ENCODE measurements around the gene SMLR1.

The SMLR1 gene

GRCh38 chr6:130852844-130853554, 25.8 kb downstream of the SMLR1 start:
- no peak for DNase-seq

- DNase-seq, result no peak
Observed at GRCh38 chr6:130853555-130854183, 26.5 kb downstream of the SMLR1 start.

- DNase-seq, result no peak
Observed at GRCh38 chr6:130858054-130858453, 30.8 kb downstream of the SMLR1 start.

- DNase-seq, result no peak
Observed at GRCh38 chr6:130858498-130859160, 31.4 kb downstream of the SMLR1 start.

- DNase-seq, result no peak
Observed at GRCh38 chr6:130859161-130859867, 32.1 kb downstream of the SMLR1 start.

GRCh38 chr6:130862370-130862769, 35.2 kb downstream of the SMLR1 start:
- no peak for DNase-seq

GRCh38 chr6:130863415-130864230, 36.4 kb downstream of the SMLR1 start:
- DNase-seq, result no peak

- DNase-seq, result no peak
Observed at GRCh38 chr6:130864344-130864743, 37.1 kb downstream of the SMLR1 start.

GRCh38 chr6:130865793-130866192, 38.6 kb downstream of the SMLR1 start:
- DNase-seq, result no peak

- no peak for DNase-seq
Observed at GRCh38 chr6:130869681-130870080, 42.5 kb downstream of the SMLR1 start.

GRCh38 chr6:130870179-130870880, 43.1 kb downstream of the SMLR1 start:
- no peak for DNase-seq

GRCh38 chr6:130872250-130873095, 45.3 kb downstream of the SMLR1 start:
- no peak for DNase-seq

- DNase-seq, result no peak
Observed at GRCh38 chr6:130873746-130874145, 46.5 kb downstream of the SMLR1 start.

- no peak for DNase-seq
Observed at GRCh38 chr6:130879826-130880225, 52.6 kb downstream of the SMLR1 start.

- no peak for DNase-seq
Observed at GRCh38 chr6:130882370-130882769, 55.2 kb downstream of the SMLR1 start.

GRCh38 chr6:130885392-130886192, 58.4 kb downstream of the SMLR1 start:
- peak; percentile 9 for DNase-seq

Data from T1000 (cell line).